ENCODE data around the gene ZNF682.
"Not testable (repeated sequence)": the region's sequence is repeated elsewhere in the genome, so short reads cannot be mapped to it uniquely, and the experiment has no call there.

DNA sequence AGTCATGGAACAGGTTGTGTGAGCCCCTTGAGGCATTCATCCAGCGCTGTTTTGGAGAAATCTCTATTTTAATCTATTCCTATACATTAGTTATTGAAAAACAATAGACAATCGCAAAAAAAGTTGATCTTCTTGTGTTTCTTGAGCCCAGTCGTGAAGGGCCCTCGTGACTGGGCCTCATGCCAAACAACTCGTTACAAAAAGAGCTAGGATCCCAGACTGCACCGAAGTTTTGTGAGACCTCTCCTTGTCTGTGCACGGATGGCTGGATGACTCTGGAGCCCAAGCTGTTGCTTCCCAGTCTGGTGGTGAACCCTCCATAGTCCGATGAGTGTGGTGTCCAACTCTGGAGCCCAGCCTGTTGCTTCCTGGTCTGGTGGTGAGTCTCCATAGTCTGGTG is 81.5 kb downstream of the ZNF682 start:
- TF ChIP-seq, protein P1, sequence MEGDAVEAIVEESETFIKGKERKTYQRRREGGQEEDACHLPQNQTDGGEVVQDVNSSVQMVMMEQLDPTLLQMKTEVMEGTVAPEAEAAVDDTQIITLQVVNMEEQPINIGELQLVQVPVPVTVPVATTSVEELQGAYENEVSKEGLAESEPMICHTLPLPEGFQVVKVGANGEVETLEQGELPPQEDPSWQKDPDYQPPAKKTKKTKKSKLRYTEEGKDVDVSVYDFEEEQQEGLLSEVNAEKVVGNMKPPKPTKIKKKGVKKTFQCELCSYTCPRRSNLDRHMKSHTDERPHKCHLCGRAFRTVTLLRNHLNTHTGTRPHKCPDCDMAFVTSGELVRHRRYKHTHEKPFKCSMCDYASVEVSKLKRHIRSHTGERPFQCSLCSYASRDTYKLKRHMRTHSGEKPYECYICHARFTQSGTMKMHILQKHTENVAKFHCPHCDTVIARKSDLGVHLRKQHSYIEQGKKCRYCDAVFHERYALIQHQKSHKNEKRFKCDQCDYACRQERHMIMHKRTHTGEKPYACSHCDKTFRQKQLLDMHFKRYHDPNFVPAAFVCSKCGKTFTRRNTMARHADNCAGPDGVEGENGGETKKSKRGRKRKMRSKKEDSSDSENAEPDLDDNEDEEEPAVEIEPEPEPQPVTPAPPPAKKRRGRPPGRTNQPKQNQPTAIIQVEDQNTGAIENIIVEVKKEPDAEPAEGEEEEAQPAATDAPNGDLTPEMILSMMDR (IDR thresholded peaks at IDR 0.05), result not testable (repeated sequence)
- not testable (repeated sequence) for TF ChIP-seq POLR2A (IDR thresholded peaks at IDR 0.05)
